Panc1 (cell line): ENCODE data around the gene PLXNB1.

Source experiments
- CTCF ChIP-seq: fragments of 450-650 bp; IDR thresholded peaks from 2 replicates; pipeline ENCODE4 v1.5.1; 2017; ENCODE audit warnings: mild to moderate bottlenecking
- POLR2AphosphoS5 ChIP-seq: IDR thresholded peaks from 2 replicates; pipeline ENCODE4 v1.6.1; 2012; ENCODE audit warnings: mild to moderate bottlenecking, low read depth, low read length, moderate library complexity
- REST ChIP-seq, 2 experiments: IDR thresholded peaks; 2 replicates each; pipeline ENCODE4 v1.6.1; 2011 to 2012; ENCODE audit warnings: low read depth in 2 of 2, control low read depth in 1 of 2, low read length in 1 of 2, mild to moderate bottlenecking in 1 of 2, moderate library complexity in 1 of 2; ENCODE audit not compliant: insufficient read depth in 1 of 2
- SIN3A ChIP-seq: IDR thresholded peaks from 2 replicates; pipeline ENCODE4 v1.6.1; 2012; ENCODE audit warnings: low read depth, mild to moderate bottlenecking, low read length, moderate library complexity, borderline replicate concordance; ENCODE audit not compliant: insufficient read depth
- TCF7L2 ChIP-seq: IDR thresholded peaks from 2 replicates; pipeline ENCODE4 v1.6.1; 2011; ENCODE audit warnings: mild to moderate bottlenecking, low read depth, low read length, inconsistent platforms

- TF ChIP-seq CTCF (no peak), SIN3A (no peak), POLR2AphosphoS5 (no peak), REST (IDR thresholded peaks at IDR 0.05; ENCODE audit: insufficient read depth in 1 of 2, low read depth in 2 of 2, low read length in 1 of 2) (no peak), TCF7L2 (no peak)
Observed at GRCh38 chr3:48397767-48398681, 31.9 kb downstream of the PLXNB1 start.
